H9 (cell line): Measurements from ENCODE around the gene MAPT. TPM values are rescaled to one million over a fixed set of nuclear protein-coding genes. Genes with fewer than 3 reads are reported as not detected.

Source experiments
- DNase-seq: peaks from one replicate; pipeline ENCODE4 v3.0.0-alpha.2; 2017
- H2AFZ ChIP-seq: one replicate; pipeline ENCODE4 v1.6.1; 2013; ENCODE audit warnings: mild to moderate bottlenecking, low read length, control low read depth, moderate library complexity
- H2AK5ac ChIP-seq: 2 replicates; pipeline ENCODE4 v1.6.1; 2013; ENCODE audit warnings: low read length, control low read depth, mixed read lengths; ENCODE audit not compliant: insufficient read length
- H2BK120ac ChIP-seq: one replicate; pipeline ENCODE4 v1.6.1; 2013; ENCODE audit warnings: low read depth, mild to moderate bottlenecking, low read length, control low read depth, inconsistent platforms; ENCODE audit not compliant: poor library complexity, severe bottlenecking
- H2BK12ac ChIP-seq: 2 replicates; pipeline ENCODE4 v1.6.1; 2013; ENCODE audit warnings: low read length, control low read depth, mixed read lengths, low read depth; ENCODE audit not compliant: insufficient read length
- H2BK15ac ChIP-seq: 2 replicates; pipeline ENCODE4 v1.6.1; 2013; ENCODE audit warnings: low read depth, low read length, control low read depth
- H2BK20ac ChIP-seq: one replicate; pipeline ENCODE4 v1.6.1; 2013; ENCODE audit warnings: low read depth, mild to moderate bottlenecking, low read length, control low read depth, inconsistent platforms; ENCODE audit not compliant: poor library complexity, severe bottlenecking
- H2BK5ac ChIP-seq: 2 replicates; pipeline ENCODE4 v1.6.1; 2013; ENCODE audit warnings: low read length, control low read depth, mixed read lengths; ENCODE audit not compliant: insufficient read length
- H3K14ac ChIP-seq: 2 replicates; pipeline ENCODE4 v1.6.1; 2013; ENCODE audit warnings: low read length, control low read depth; ENCODE audit not compliant: insufficient read depth
- H3K18ac ChIP-seq: 2 replicates; pipeline ENCODE4 v1.6.1; 2013; ENCODE audit warnings: low read depth, mild to moderate bottlenecking, mixed read lengths, low read length, control low read depth; ENCODE audit not compliant: insufficient read length
- H3K23ac ChIP-seq: 2 replicates; pipeline ENCODE4 v1.6.1; 2013; ENCODE audit warnings: low read length, control low read depth, mixed read lengths, low read depth; ENCODE audit not compliant: insufficient read length
- H3K23me2 ChIP-seq: 2 replicates; pipeline ENCODE4 v1.6.1; 2013; ENCODE audit warnings: low read depth, mild to moderate bottlenecking, mixed read lengths, low read length, control low read depth; ENCODE audit not compliant: insufficient read length, poor library complexity, severe bottlenecking
- H3K27ac ChIP-seq: 2 replicates; pipeline ENCODE4 v1.5.1; 2013; ENCODE audit warnings: low read length, control low read depth, mixed read lengths, low read depth; ENCODE audit not compliant: insufficient read length
- H3K27me3 ChIP-seq: 2 replicates; pipeline ENCODE4 v1.6.1; 2013; ENCODE audit warnings: low read length, control low read depth, inconsistent platforms; ENCODE audit not compliant: insufficient read depth
- H3K4ac ChIP-seq: 2 replicates; pipeline ENCODE4 v1.6.1; 2013; ENCODE audit warnings: low read depth, mild to moderate bottlenecking, control low read depth, inconsistent platforms, low read length, moderate library complexity
- H3K4me1 ChIP-seq: 2 replicates; pipeline ENCODE4 v1.6.1; 2013; ENCODE audit warnings: low read length, control low read depth, inconsistent platforms; ENCODE audit not compliant: insufficient read depth
- H3K4me2 ChIP-seq: 2 replicates; pipeline ENCODE4 v1.6.1; 2013; ENCODE audit warnings: low read length, control low read depth, mixed read lengths; ENCODE audit not compliant: insufficient read length, insufficient read depth
- H3K56ac ChIP-seq: 2 replicates; pipeline ENCODE4 v1.6.1; 2013; ENCODE audit warnings: low read depth, mild to moderate bottlenecking, mixed read lengths, low read length, control low read depth; ENCODE audit not compliant: insufficient read length
- H3K79me1 ChIP-seq: 2 replicates; pipeline ENCODE4 v1.6.1; 2013; ENCODE audit warnings: low read depth, mild to moderate bottlenecking, moderate library complexity, low read length, control low read depth, inconsistent platforms; ENCODE audit not compliant: insufficient read depth, poor library complexity, severe bottlenecking
- H3K79me2 ChIP-seq: 2 replicates; pipeline ENCODE4 v1.6.1; 2013; ENCODE audit warnings: low read length, control low read depth, inconsistent platforms; ENCODE audit not compliant: insufficient read depth
- H3K9ac ChIP-seq: 2 replicates; pipeline ENCODE4 v1.6.1; 2013; ENCODE audit warnings: low read length, control low read depth, mixed read lengths; ENCODE audit not compliant: insufficient read length; ENCODE audit errors: extremely low read depth
- H3K9me3 ChIP-seq: one replicate; pipeline ENCODE4 v1.6.1; 2013; ENCODE audit warnings: low read depth, low read length, inconsistent platforms; ENCODE audit not compliant: control insufficient read depth
- H3T11ph ChIP-seq: one replicate; pipeline ENCODE4 v1.6.1; 2013; ENCODE audit warnings: mild to moderate bottlenecking, low read length, control low read depth, inconsistent platforms
- H4K20me1 ChIP-seq: one replicate; pipeline ENCODE4 v1.6.1; 2013; ENCODE audit not compliant: control insufficient read depth, insufficient read length, insufficient read depth
- H4K5ac ChIP-seq: 2 replicates; pipeline ENCODE4 v1.6.1; 2013; ENCODE audit warnings: low read depth, mild to moderate bottlenecking, mixed read lengths, low read length, control low read depth; ENCODE audit not compliant: insufficient read length
- H4K8ac ChIP-seq: replicated peaks from 2 replicates; pipeline ENCODE4 v1.6.1; 2013; ENCODE audit warnings: low read length, control low read depth, mixed read lengths, low read depth; ENCODE audit not compliant: insufficient read length
- H4K91ac ChIP-seq: 2 replicates; pipeline ENCODE4 v1.6.1; 2013; ENCODE audit warnings: low read depth, mild to moderate bottlenecking, moderate library complexity, mixed read lengths, low read length, control low read depth; ENCODE audit not compliant: insufficient read length
- H3K27ac Mint-ChIP-seq, 3 experiments: 2 replicates in 2 of 3; 3 replicates in 1 of 3; pipeline ENCODE4 v1.8.0; 2020 to 2021; ENCODE audit warnings: mixed read lengths in 3 of 3, mild to moderate bottlenecking in 1 of 3, moderate library complexity in 1 of 3
- H3K27me3 Mint-ChIP-seq: 2 replicates; pipeline ENCODE4 v1.8.0; 2021; ENCODE audit warnings: low read depth, mild to moderate bottlenecking, moderate library complexity, mixed read lengths
- H3K36me3 Mint-ChIP-seq, 3 experiments: 2 replicates in 2 of 3; 3 replicates in 1 of 3; pipeline ENCODE4 v1.8.0; 2020 to 2021; ENCODE audit warnings: low read depth in 3 of 3, mixed read lengths in 3 of 3; ENCODE audit not compliant: insufficient read depth in 1 of 3
- H3K4me1 Mint-ChIP-seq, 2 experiments: 2 replicates each; pipeline ENCODE4 v1.8.0; 2020; ENCODE audit warnings: mixed read lengths in 2 of 2
- H3K4me3 Mint-ChIP-seq, 2 experiments: 2 replicates in 1 of 2; 3 replicates in 1 of 2; pipeline ENCODE4 v1.8.0; 2020 to 2021; ENCODE audit warnings: mild to moderate bottlenecking in 2 of 2, mixed read lengths in 2 of 2, moderate library complexity in 1 of 2
- H3K9me3 Mint-ChIP-seq, 2 experiments: 2 replicates in 1 of 2; 3 replicates in 1 of 2; pipeline ENCODE4 v1.8.0; 2020; ENCODE audit warnings: mild to moderate bottlenecking in 2 of 2, mixed read lengths in 2 of 2, moderate library complexity in 1 of 2
- WGBS: extraction: QIAGEN DNeasy Blood & Tissue Kit; methylation state at CpG from one replicate; pipeline ENCODE4 v1.1.7; 2013; ENCODE audit warnings: missing lambda C conversion rate, low lambda C conversion rate, mixed read lengths; ENCODE audit not compliant: insufficient read length; ENCODE audit errors: extremely low coverage; 5-methylcytosine and 5-hydroxymethylcytosine counted together
- total RNA-seq: library from RNA; stranded (reverse); gene quantifications from 2 replicates; pipeline ENCODE4 v1.2.1, GENCODE V29; 2021
- TF ChIP-seq, protein P1 (sequence below): fragments of 200-600 bp; sonication (generic); conservative IDR thresholded peaks from 3 replicates; pipeline ENCODE4 v1.8.0; 2021; ENCODE audit warnings: antibody characterized with exemption, mild to moderate bottlenecking

Gene MAPT
- total RNA-seq, 1 experiment from 2014 or later = 1.6 TPM

DNA sequence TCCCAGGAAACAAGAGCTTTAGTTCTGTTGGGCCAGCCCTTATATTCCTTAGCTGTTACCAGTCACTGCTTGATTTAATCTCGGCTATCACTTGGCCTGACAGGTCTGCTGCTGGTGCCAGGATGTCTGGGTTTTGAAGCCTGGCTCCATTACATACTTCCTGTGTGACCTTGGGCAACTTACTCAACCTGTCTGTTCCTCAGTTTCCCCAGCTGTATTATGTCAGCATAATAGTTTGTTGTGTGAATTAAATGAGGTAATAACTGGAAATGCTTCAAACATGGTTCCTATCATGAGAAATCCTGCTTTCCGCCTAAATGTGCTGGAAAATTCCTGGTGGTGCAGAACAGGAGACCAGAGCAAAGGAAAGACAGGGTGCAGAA, 54.1 kb downstream of the MAPT start:
- no peaks in the 10 kb centered on the region for H3K23me2 ChIP-seq
- no peak overlapping the region for H3K18ac ChIP-seq
- H3K27me3 ChIP-seq = no peaks in the 10 kb centered on the region; the same call in 1 of the 2 replicates
- no peak overlapping the region for H3K56ac ChIP-seq
- H3K9me3 ChIP-seq = no peaks in the 10 kb centered on the region
- no peak overlapping the region for H3K27ac ChIP-seq
- H2AFZ ChIP-seq = no peak overlapping the region
- no CpG with 5 or more reads among the region's 2 CpGs for WGBS
- no peak overlapping the region for H3K14ac ChIP-seq
- Mint-ChIP-seq H3K9me3 (no peaks in the 10 kb centered on the region), H3K4me3 (no peak overlapping the region), H3K4me1 (peaks cover 30% of the 10 kb centered on the region in 2 experiments), H3K27me3 (peaks cover 40% of the 10 kb centered on the region), H3K36me3 (no peaks in the 10 kb centered on the region; a peak in 1 of 7 replicates), H3K27ac (no peak overlapping the region; a peak in 2 of 7 replicates)
- H3K9ac ChIP-seq = no peak overlapping the region
- no peak overlapping the region for H2BK20ac ChIP-seq
- no peak overlapping the region for H4K5ac ChIP-seq
- no peak overlapping the region for H2BK15ac ChIP-seq
- no peaks in the 10 kb centered on the region for H3K79me2 ChIP-seq
- no peak overlapping the region for H2BK12ac ChIP-seq
- H3K79me1 ChIP-seq = no peaks in the 10 kb centered on the region
- H3K4me2 ChIP-seq = peak overlapping the region; percentile 36
- no peaks in the 10 kb centered on the region for H4K20me1 ChIP-seq
- no peak overlapping the region for H2AK5ac ChIP-seq
- no peak overlapping the region for H2BK120ac ChIP-seq
- no peak overlapping the region for H3K4ac ChIP-seq
- TF ChIP-seq, protein P1, sequence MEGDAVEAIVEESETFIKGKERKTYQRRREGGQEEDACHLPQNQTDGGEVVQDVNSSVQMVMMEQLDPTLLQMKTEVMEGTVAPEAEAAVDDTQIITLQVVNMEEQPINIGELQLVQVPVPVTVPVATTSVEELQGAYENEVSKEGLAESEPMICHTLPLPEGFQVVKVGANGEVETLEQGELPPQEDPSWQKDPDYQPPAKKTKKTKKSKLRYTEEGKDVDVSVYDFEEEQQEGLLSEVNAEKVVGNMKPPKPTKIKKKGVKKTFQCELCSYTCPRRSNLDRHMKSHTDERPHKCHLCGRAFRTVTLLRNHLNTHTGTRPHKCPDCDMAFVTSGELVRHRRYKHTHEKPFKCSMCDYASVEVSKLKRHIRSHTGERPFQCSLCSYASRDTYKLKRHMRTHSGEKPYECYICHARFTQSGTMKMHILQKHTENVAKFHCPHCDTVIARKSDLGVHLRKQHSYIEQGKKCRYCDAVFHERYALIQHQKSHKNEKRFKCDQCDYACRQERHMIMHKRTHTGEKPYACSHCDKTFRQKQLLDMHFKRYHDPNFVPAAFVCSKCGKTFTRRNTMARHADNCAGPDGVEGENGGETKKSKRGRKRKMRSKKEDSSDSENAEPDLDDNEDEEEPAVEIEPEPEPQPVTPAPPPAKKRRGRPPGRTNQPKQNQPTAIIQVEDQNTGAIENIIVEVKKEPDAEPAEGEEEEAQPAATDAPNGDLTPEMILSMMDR = no peak
- H3T11ph ChIP-seq = no peak overlapping the region
- no peak overlapping the region for H2BK5ac ChIP-seq
- no peak overlapping the region for H4K8ac ChIP-seq
- no peaks in the 10 kb centered on the region for H3K4me1 ChIP-seq
- no peak overlapping the region for H4K91ac ChIP-seq
- H3K23ac ChIP-seq = no peak overlapping the region
- no peak for DNase-seq
